Measurements from ENCODE around the gene ADAMTSL3. TPM values are rescaled to one million over a fixed set of nuclear protein-coding genes. Genes with fewer than 3 reads are reported as not detected.
A peak's percentile ranks its signal among the peaks of the same experiment; 100 is the strongest.

Gene ADAMTSL3
- total RNA-seq, 1 experiment from 2014 or later, result not detected

GRCh38 chr15:83886321-83886720, 232.4 kb downstream of the ADAMTSL3 start:
- no peak for DNase-seq (ENCODE audit: low read depth)

GRCh38 chr15:83887404-83887803, 233.5 kb downstream of the ADAMTSL3 start:
- no peak for DNase-seq (ENCODE audit: low read depth)

- DNase-seq (ENCODE audit: low read depth), result no peak
These were observed 234.0 kb downstream of the ADAMTSL3 start for GRCh38 chr15:83887961-83888360.

GRCh38 chr15:83889995-83890394, 236.1 kb downstream of the ADAMTSL3 start:
- no peak for DNase-seq (ENCODE audit: low read depth)

GRCh38 chr15:83890587-83890986, 236.7 kb downstream of the ADAMTSL3 start:
- no peak for DNase-seq (ENCODE audit: low read depth)

GRCh38 chr15:83892498-83892897, 238.6 kb downstream of the ADAMTSL3 start:
- no peak for DNase-seq (ENCODE audit: low read depth)

- DNase-seq (ENCODE audit: low read depth), result no peak
These were observed 239.4 kb downstream of the ADAMTSL3 start for GRCh38 chr15:83893308-83893707.

- DNase-seq (ENCODE audit: low read depth), result no peak
These were observed 243.1 kb downstream of the ADAMTSL3 start for GRCh38 chr15:83897037-83897436.

GRCh38 chr15:83898361-83898760, 244.4 kb downstream of the ADAMTSL3 start:
- DNase-seq (ENCODE audit: low read depth), result no peak

- DNase-seq (ENCODE audit: low read depth), result no peak
These were observed 245.7 kb downstream of the ADAMTSL3 start for GRCh38 chr15:83899670-83900069.

- DNase-seq (ENCODE audit: low read depth), result peak; percentile 6
These were observed 250.5 kb downstream of the ADAMTSL3 start for GRCh38 chr15:83904107-83905040.

- no peak for DNase-seq (ENCODE audit: low read depth)
These were observed 251.8 kb downstream of the ADAMTSL3 start for GRCh38 chr15:83905556-83906273.

- no peak for DNase-seq (ENCODE audit: low read depth)
These were observed 257.4 kb downstream of the ADAMTSL3 start for GRCh38 chr15:83911345-83911744.

GRCh38 chr15:83912343-83912742, 258.4 kb downstream of the ADAMTSL3 start:
- DNase-seq (ENCODE audit: low read depth), result no peak

GRCh38 chr15:83913034-83913632, 259.2 kb downstream of the ADAMTSL3 start:
- no peak for DNase-seq (ENCODE audit: low read depth)

- DNase-seq (ENCODE audit: low read depth), result no peak
These were observed 261.0 kb downstream of the ADAMTSL3 start for GRCh38 chr15:83914906-83915305.

- DNase-seq (ENCODE audit: low read depth), result no peak
These were observed 263.5 kb downstream of the ADAMTSL3 start for GRCh38 chr15:83917432-83917831.

- DNase-seq (ENCODE audit: low read depth), result no peak
These were observed 264.1 kb downstream of the ADAMTSL3 start for GRCh38 chr15:83918011-83918410.

- DNase-seq (ENCODE audit: low read depth), result no peak
These were observed 265.5 kb downstream of the ADAMTSL3 start for GRCh38 chr15:83919319-83919830.

GRCh38 chr15:83919978-83920510, 266.1 kb downstream of the ADAMTSL3 start:
- no peak for DNase-seq (ENCODE audit: low read depth)

- DNase-seq (ENCODE audit: low read depth), result no peak
These were observed 268.8 kb downstream of the ADAMTSL3 start for GRCh38 chr15:83922649-83923294.

All from M059J (cell line).